ENCODE data around the gene PKIG. TPM values are rescaled to one million over a fixed set of nuclear protein-coding genes. Genes with fewer than 3 reads are reported as not detected.

The PKIG gene
- total and polyA plus RNA-seq, 9 of the 15 experiments (the other 6 are each of a cell fraction or from before 2014, with no cell fraction given) = 0.13 to 7.0 (median 4.7) TPM

DNA sequence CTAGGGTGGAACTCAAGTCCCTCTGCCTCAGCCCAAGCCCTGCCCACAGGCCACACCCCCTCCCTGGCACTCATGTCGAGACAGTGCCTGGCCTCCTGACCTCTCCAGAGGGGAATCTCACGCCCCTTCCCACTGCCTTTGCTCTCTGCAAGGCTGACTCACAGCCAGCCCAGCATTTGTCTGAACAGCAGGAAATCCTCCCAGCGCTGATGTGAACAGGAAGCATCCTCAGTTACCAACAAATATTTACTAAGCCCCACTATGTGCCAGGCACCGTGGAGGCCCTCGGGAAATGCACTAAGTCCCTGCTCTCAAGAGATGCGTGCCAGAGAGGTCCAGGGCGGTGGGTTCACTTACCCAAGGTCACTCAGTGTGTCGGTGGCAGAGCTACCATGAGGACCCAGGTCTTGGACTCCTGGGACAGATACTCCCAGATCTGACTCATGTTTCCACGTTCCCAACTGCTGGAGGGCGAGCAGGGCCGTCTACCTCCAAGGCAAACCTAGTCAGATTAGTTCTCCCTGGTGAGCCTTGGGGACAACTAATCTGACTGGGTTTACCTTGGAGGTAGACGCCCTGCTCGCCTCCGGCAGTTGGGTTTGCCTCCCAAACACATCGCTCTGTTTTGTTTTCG lies 61.3 kb downstream of the PKIG start:
- Histone ChIP-seq H3K36me3 (ENCODE audit: control insufficient read depth, insufficient read depth, low read length) (no peaks in the 10 kb centered on the region), H3K9me3 (replicated peaks; ENCODE audit: control insufficient read depth, insufficient read depth, low read depth, low read length) (no peaks in the 10 kb centered on the region), H3K9ac (ENCODE audit: insufficient read depth in 1 of 2, low read depth in 2 of 2, low read length in 2 of 2) (0 out of 4 replicates have a peak overlapping the region, but pooled peaks of 1 of the 2 experiments have one; percentile 56), H3K27ac (ENCODE audit: extremely low read depth, low read depth, low read length) (no peak overlapping the region), H3K4me2 (ENCODE audit: insufficient read depth, low read length) (no peak overlapping the region), H2AFZ (ENCODE audit: low read depth, low read length) (no peak overlapping the region), H3K4me1 (replicated peaks in 1 of 2; ENCODE audit: control insufficient read depth in 2 of 2, insufficient read depth in 2 of 2, low read length in 2 of 2) (peaks cover 12 to 16% of the 10 kb centered on the region in 2 experiments), H3K27me3 (ENCODE audit: control insufficient read depth in 2 of 2, insufficient read depth in 2 of 2, low read length in 2 of 2) (peaks cover 2 to 6% of the 10 kb centered on the region in 2 experiments; a peak in 1 of 5 replicates), H3K4me3 (no peak overlapping the region), H3K9me1 (ENCODE audit: control insufficient read depth, insufficient read depth, low read length) (no peaks in the 10 kb centered on the region), H3K79me2 (ENCODE audit: control insufficient read depth, insufficient read depth, low read length) (no peaks in the 10 kb centered on the region), H4K20me1 (replicated peaks; ENCODE audit: control insufficient read depth, insufficient read depth, low read length) (no peaks in the 10 kb centered on the region; the same call in 1 of the 2 replicates)
- ATAC-seq (no peak), DNase-seq (ENCODE audit: extremely low read depth in 1 of 4, low spot score in 3 of 4) (no peak), FAIRE-seq (peak; percentile 19)
- intact Hi-C loops (cut with micrococcal nuclease) = no loop called here
- no peak for TF ChIP-seq NR2F6 (CRISPR knock-in tag; IDR thresholded peaks at IDR 0.05)
- 0 out of 2 replicates have a peak, but pooled peaks have one; percentile 33 for TF ChIP-seq ZKSCAN1 (IDR thresholded peaks at IDR 0.05; ENCODE audit: low read depth, low read length)
- POLR2A ChIA-PET = interaction anchor here (0.9 kb wide), 1 partner anchor 20 kb away, joined by 3 read pairs; no protein-coding TSS in a partner anchor
- BruUV-seq (replicated peaks) = no TSS peak
- 46% methylated on average over 15 of the region's 16 CpGs for WGBS (ENCODE audit: insufficient coverage, low coverage, missing lambda C conversion rate)
- in situ Hi-C loops (cut with MboI) = no loop called here
- CTCF ChIA-PET (ENCODE audit: low intra/inter-chr PET ratio) = no interaction called here

DNA sequence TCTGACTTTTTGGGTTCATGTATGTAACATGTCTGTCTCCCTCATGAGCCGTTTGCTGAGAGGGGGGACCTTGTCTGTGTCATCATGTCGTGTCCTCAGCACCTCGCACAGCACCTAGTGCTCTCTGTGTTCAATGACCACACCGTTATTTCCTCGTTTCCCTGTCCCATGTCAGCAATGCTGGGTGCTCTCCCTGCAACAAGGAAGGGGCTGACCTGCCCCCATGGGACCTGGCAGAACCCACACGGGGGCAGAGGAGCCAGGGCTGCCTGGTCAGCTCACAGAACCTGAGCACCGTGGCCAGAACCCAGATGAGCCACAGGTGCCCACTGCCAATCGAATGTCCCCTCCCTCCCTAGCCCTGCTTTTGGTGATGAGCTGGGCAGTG lies 61.8 kb downstream of the PKIG start:
- ChIA-PET CTCF (ENCODE audit: low intra/inter-chr PET ratio) (no interaction called here), POLR2A (interaction anchor here (0.8 to 0.9 kb wide), 2 partner anchors 20 to 168 kb away, joined by 3 to 4 read pairs; no protein-coding TSS in a partner anchor)
- H3K9ac ChIP-seq (ENCODE audit: insufficient read depth in 1 of 2, low read depth in 2 of 2, low read length in 2 of 2) = no peak overlapping the region
- no peaks in the 10 kb centered on the region for H3K9me1 ChIP-seq (ENCODE audit: control insufficient read depth, insufficient read depth, low read length)
- H2AFZ ChIP-seq (ENCODE audit: low read depth, low read length) = no peak overlapping the region
- H3K9me3 ChIP-seq (replicated peaks; ENCODE audit: control insufficient read depth, insufficient read depth, low read depth, low read length) = no peaks in the 10 kb centered on the region
- H3K36me3 ChIP-seq (ENCODE audit: control insufficient read depth, insufficient read depth, low read length) = no peaks in the 10 kb centered on the region
- no peak overlapping the region for H3K4me2 ChIP-seq (ENCODE audit: insufficient read depth, low read length)
- no TSS peak for BruUV-seq (replicated peaks)
- H3K4me1 ChIP-seq (replicated peaks in 1 of 2; ENCODE audit: control insufficient read depth in 2 of 2, insufficient read depth in 2 of 2, low read length in 2 of 2) = peaks cover 12 to 16% of the 10 kb centered on the region in 2 experiments
- WGBS (ENCODE audit: insufficient coverage, low coverage, missing lambda C conversion rate) = 32% methylated on average over 8 of the region's 8 CpGs
- in situ Hi-C loops (cut with MboI) (no loop called here), intact Hi-C loops (cut with micrococcal nuclease) (no loop called here)
- no peak overlapping the region for H3K27ac ChIP-seq (ENCODE audit: extremely low read depth, low read depth, low read length)
- H3K4me3 ChIP-seq = no peak overlapping the region
- FAIRE-seq = no peak
- peaks cover 2 to 6% of the 10 kb centered on the region in 2 experiments; a peak in 1 of 5 replicates for H3K27me3 ChIP-seq (ENCODE audit: control insufficient read depth in 2 of 2, insufficient read depth in 2 of 2, low read length in 2 of 2)
- no peaks in the 10 kb centered on the region; the same call in 1 of the 2 replicates for H4K20me1 ChIP-seq (replicated peaks; ENCODE audit: control insufficient read depth, insufficient read depth, low read length)
- DNase-seq (ENCODE audit: extremely low read depth in 1 of 4, low spot score in 3 of 4) = no peak
- no peak for ATAC-seq
- no peaks in the 10 kb centered on the region for H3K79me2 ChIP-seq (ENCODE audit: control insufficient read depth, insufficient read depth, low read length)
- TF ChIP-seq, protein P1, sequence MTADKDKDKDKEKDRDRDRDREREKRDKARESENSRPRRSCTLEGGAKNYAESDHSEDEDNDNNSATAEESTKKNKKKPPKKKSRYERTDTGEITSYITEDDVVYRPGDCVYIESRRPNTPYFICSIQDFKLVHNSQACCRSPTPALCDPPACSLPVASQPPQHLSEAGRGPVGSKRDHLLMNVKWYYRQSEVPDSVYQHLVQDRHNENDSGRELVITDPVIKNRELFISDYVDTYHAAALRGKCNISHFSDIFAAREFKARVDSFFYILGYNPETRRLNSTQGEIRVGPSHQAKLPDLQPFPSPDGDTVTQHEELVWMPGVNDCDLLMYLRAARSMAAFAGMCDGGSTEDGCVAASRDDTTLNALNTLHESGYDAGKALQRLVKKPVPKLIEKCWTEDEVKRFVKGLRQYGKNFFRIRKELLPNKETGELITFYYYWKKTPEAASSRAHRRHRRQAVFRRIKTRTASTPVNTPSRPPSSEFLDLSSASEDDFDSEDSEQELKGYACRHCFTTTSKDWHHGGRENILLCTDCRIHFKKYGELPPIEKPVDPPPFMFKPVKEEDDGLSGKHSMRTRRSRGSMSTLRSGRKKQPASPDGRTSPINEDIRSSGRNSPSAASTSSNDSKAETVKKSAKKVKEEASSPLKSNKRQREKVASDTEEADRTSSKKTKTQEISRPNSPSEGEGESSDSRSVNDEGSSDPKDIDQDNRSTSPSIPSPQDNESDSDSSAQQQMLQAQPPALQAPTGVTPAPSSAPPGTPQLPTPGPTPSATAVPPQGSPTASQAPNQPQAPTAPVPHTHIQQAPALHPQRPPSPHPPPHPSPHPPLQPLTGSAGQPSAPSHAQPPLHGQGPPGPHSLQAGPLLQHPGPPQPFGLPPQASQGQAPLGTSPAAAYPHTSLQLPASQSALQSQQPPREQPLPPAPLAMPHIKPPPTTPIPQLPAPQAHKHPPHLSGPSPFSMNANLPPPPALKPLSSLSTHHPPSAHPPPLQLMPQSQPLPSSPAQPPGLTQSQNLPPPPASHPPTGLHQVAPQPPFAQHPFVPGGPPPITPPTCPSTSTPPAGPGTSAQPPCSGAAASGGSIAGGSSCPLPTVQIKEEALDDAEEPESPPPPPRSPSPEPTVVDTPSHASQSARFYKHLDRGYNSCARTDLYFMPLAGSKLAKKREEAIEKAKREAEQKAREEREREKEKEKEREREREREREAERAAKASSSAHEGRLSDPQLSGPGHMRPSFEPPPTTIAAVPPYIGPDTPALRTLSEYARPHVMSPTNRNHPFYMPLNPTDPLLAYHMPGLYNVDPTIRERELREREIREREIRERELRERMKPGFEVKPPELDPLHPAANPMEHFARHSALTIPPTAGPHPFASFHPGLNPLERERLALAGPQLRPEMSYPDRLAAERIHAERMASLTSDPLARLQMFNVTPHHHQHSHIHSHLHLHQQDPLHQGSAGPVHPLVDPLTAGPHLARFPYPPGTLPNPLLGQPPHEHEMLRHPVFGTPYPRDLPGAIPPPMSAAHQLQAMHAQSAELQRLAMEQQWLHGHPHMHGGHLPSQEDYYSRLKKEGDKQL (CRISPR knock-in tag; IDR thresholded peaks at IDR 0.05; ENCODE audit: borderline replicate concordance) = no peak
- no peak for TF ChIP-seq ZNF695 (CRISPR knock-in tag; IDR thresholded peaks at IDR 0.05)
- no peak for TF ChIP-seq HNRNPUL1 (IDR thresholded peaks at IDR 0.05; ENCODE audit: low read length)
- TF ChIP-seq PHF21A (IDR thresholded peaks at IDR 0.05; ENCODE audit: borderline replicate concordance, low read depth) = no peak
- no peak for TF ChIP-seq SMARCA5 (IDR thresholded peaks at IDR 0.05)
- TF ChIP-seq TGIF2 (CRISPR knock-in tag; IDR thresholded peaks at IDR 0.05) = no peak
- TF ChIP-seq ELF4 (CRISPR knock-in tag; IDR thresholded peaks at IDR 0.05) = no peak
- TF ChIP-seq TCFL5 (CRISPR knock-in tag; conservative IDR thresholded peaks at IDR 0.05) = no peak
- TF ChIP-seq CAMTA2 (CRISPR knock-in tag; conservative IDR thresholded peaks at IDR 0.05) = no peak
- no peak for TF ChIP-seq ZFX (CRISPR knock-in tag; IDR thresholded peaks at IDR 0.05)

All from K562 (cell line).